ENCODE data around the gene FGF1. TPM values are rescaled to one million over a fixed set of nuclear protein-coding genes. Genes with fewer than 3 reads are reported as not detected.

Gene FGF1
- total and polyA plus RNA-seq, 7 donors = 0.60 to 5.4 (median 2.0) TPM

- Histone ChIP-seq H3K36me3 (no peaks in the 10 kb centered on the region), H3K4me1 (peaks cover 0 to 25% (median 19%) of the 10 kb centered on the region in 4 donors), H3K27me3 (no peaks in the 10 kb centered on the region), H3K9me3 (no peaks in the 10 kb centered on the region), H3K27ac (peak overlapping the region in 3 of 4 donors; percentile 59 to 73 (median 72)), H3K4me3 (no peak overlapping the region)
- intact Hi-C loops (cut with DNase I) = loop anchor here (1.0 to 5.0 kb wide), 3 partner anchors 44 to 547 kb away; no protein-coding TSS in a partner anchor
- DNase-seq = peak; percentile 93
- TF ChIP-seq POLR2AphosphoS5 (IDR thresholded peaks at IDR 0.05) (no peak), CTCF (IDR thresholded peaks at IDR 0.05) (peak; percentile 88 to 97 (median 92))
- 1 to 8% methylated on average over 3 of the region's 3 CpGs for WGBS, 2 donors
These were observed 13.4 kb upstream of the FGF1 start for GRCh38 chr5:142699184-142699720.

- H3K36me3 ChIP-seq = no peaks in the 10 kb centered on the region
- peak in 1 of 4 donors; percentile 12 for TF ChIP-seq POLR2AphosphoS5 (IDR thresholded peaks at IDR 0.05)
- TF ChIP-seq POLR2A (IDR thresholded peaks at IDR 0.05) = no peak
- TF ChIP-seq CTCF (IDR thresholded peaks at IDR 0.05) = no peak
- TF ChIP-seq EP300 (IDR thresholded peaks at IDR 0.05) = no peak
- WGBS, 2 donors = 54 to 65% methylated on average over 9 of the region's 9 CpGs
- intact Hi-C loops (cut with DNase I) = loop anchor here (1.0 to 5.0 kb wide), 3 partner anchors 43 to 546 kb away; no protein-coding TSS in a partner anchor
- no peaks in the 10 kb centered on the region for H3K27me3 ChIP-seq
- H3K4me3 ChIP-seq = no peak overlapping the region
- H3K9me3 ChIP-seq = no peaks in the 10 kb centered on the region
- DNase-seq = no peak
- peak overlapping the region; percentile 23 to 73 (median 66) for H3K27ac ChIP-seq
- peaks cover 0 to 25% (median 19%) of the 10 kb centered on the region in 4 donors for H3K4me1 ChIP-seq
These were observed 12.7 kb upstream of the FGF1 start for GRCh38 chr5:142698447-142699183.

GRCh38 chr5:142697356-142698255 is 11.7 kb upstream of the FGF1 start:
- intact Hi-C loops (cut with DNase I) = loop anchor here (5.0 kb wide), 1 partner anchor 545 kb away; no protein-coding TSS in a partner anchor
- no peak overlapping the region for H3K4me3 ChIP-seq
- peak; percentile 88 for DNase-seq
- no peaks in the 10 kb centered on the region for H3K27me3 ChIP-seq
- H3K36me3 ChIP-seq = no peaks in the 10 kb centered on the region
- H3K27ac ChIP-seq = peak overlapping the region; percentile 9 to 73 (median 66)
- 62 to 63% methylated on average over 8 of the region's 8 CpGs for WGBS, 2 donors
- H3K4me1 ChIP-seq = peaks cover 0 to 25% (median 19%) of the 10 kb centered on the region in 4 donors
- no peaks in the 10 kb centered on the region for H3K9me3 ChIP-seq
- TF ChIP-seq CTCF (IDR thresholded peaks at IDR 0.05) (no peak), POLR2A (IDR thresholded peaks at IDR 0.05) (no peak), EP300 (IDR thresholded peaks at IDR 0.05) (no peak), POLR2AphosphoS5 (IDR thresholded peaks at IDR 0.05) (peak in 1 of 4 donors; percentile 12)

- peaks cover 0 to 25% (median 19%) of the 10 kb centered on the region in 4 donors for H3K4me1 ChIP-seq
- no peak overlapping the region for H3K27ac ChIP-seq
- WGBS, 2 donors = 81 to 92% methylated on average over 3 of the region's 3 CpGs
- no peak overlapping the region for H3K4me3 ChIP-seq
- DNase-seq = no peak
- intact Hi-C loops (cut with DNase I) = loop anchor here (5.0 kb wide), 1 partner anchor 544 kb away; no protein-coding TSS in a partner anchor
- no peaks in the 10 kb centered on the region for H3K36me3 ChIP-seq
- TF ChIP-seq CTCF (IDR thresholded peaks at IDR 0.05) (no peak), POLR2AphosphoS5 (IDR thresholded peaks at IDR 0.05) (no peak), EP300 (IDR thresholded peaks at IDR 0.05) (no peak), POLR2A (IDR thresholded peaks at IDR 0.05) (no peak)
- no peaks in the 10 kb centered on the region for H3K27me3 ChIP-seq
- no peaks in the 10 kb centered on the region for H3K9me3 ChIP-seq
These were observed 10.5 kb upstream of the FGF1 start for GRCh38 chr5:142696379-142696778.
